ENCODE measurements around the gene OR12D1.

OR12D1 gene

DNA sequence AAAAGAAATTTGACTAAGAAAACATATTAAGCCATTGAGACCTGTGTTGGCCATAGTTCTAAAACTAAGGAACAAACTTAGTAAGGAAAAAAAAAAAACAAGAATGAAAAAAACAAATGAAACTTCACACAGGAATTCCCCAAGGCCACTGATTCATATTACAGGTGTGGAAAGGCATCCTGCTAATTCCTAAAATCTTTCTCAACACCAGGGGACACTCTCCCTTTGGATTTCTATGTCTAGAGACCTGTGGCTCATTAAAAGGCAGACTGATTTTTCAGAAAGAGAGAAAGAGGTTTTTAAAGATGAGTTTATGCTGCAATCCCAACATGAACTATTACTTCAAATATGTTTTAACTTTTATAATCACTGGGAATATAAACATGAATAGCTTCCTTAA lies at the start of gene OR12D1:
Gene OR12D1 (plus strand): TSS at position 341 of the 400 bp plus-strand sequence.
- Histone ChIP-seq H3K27me3 (replicated peaks; ENCODE audit: control insufficient read depth, insufficient read depth, low read length) (no peaks in the 10 kb centered on the region), H3K4me3 (replicated peaks; ENCODE audit: low read depth, low read length) (no peak within 1 kb of the TSS), H3K36me3 (ENCODE audit: control insufficient read depth, insufficient read depth, low read length) (no peaks in the 10 kb centered on the region)
- DNase-seq (ENCODE audit: extremely low read depth, insufficient read length): no peak
- TF ChIP-seq, protein P1, sequence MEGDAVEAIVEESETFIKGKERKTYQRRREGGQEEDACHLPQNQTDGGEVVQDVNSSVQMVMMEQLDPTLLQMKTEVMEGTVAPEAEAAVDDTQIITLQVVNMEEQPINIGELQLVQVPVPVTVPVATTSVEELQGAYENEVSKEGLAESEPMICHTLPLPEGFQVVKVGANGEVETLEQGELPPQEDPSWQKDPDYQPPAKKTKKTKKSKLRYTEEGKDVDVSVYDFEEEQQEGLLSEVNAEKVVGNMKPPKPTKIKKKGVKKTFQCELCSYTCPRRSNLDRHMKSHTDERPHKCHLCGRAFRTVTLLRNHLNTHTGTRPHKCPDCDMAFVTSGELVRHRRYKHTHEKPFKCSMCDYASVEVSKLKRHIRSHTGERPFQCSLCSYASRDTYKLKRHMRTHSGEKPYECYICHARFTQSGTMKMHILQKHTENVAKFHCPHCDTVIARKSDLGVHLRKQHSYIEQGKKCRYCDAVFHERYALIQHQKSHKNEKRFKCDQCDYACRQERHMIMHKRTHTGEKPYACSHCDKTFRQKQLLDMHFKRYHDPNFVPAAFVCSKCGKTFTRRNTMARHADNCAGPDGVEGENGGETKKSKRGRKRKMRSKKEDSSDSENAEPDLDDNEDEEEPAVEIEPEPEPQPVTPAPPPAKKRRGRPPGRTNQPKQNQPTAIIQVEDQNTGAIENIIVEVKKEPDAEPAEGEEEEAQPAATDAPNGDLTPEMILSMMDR (IDR thresholded peaks at IDR 0.05; ENCODE audit: insufficient read depth, low read length, poor library complexity, severe bottlenecking): no peak

DNA sequence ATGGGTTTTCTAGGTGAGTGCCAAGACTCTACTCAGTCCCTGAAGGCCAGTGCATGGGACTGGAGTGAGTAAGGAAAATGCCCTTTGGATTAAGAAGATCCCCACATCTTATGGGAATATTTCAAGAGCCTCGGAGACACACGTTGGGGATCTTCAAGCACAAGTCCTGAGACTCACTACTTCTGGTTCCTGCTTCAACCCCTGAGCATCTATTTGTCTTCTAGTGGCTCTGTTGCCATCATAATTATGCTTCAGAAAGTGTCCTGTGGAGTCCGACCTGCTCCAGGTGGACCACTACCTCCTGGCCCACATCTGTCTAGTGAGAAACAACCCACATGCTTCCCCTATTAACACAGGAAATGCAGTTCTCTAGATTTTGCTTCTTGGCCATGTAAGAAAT lies 46.0 kb upstream of the OR12D1 start, which contains the start of gene OR5V1:
Gene OR5V1 (minus strand): TSS at position 101 of the 400 bp plus-strand sequence. CDS start 12,670 bp downstream, outside the sequence.
- no peak for DNase-seq (ENCODE audit: extremely low read depth, insufficient read length)

DNA sequence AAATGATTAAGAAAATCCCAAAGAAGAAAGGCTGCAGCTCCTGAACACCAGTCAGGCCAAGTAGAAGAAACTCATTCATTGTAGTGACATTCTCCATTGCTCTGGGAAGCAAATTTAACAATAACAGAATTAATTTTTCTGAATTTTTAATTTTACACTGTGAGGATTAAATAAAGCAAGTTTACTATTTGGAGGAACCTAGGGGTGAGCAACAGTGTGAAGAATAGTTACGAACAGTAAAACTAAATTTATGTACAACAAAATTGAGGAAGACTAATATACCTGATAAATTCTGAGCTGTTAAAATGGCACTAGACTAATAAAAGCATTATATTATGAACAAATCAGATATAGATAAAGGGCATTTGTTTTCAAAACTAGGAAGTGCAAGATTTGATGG lies 39.5 kb upstream of the OR12D1 start, which contains the start of gene OR12D3:
Gene OR12D3 (minus strand): TSS at position 101 of the 400 bp plus-strand sequence. CDS start 4 bp downstream, at position 97.
- H3K36me3 ChIP-seq (ENCODE audit: control insufficient read depth, insufficient read depth, low read length): no peaks in the 10 kb centered on the region
- no peaks in the 10 kb centered on the region for H3K27me3 ChIP-seq (replicated peaks; ENCODE audit: control insufficient read depth, insufficient read depth, low read length)
- no peak within 1 kb of the TSS for H3K4me3 ChIP-seq (replicated peaks; ENCODE audit: low read depth, low read length)
- DNase-seq (ENCODE audit: extremely low read depth, insufficient read length): no peak
- TF ChIP-seq, protein P1 (IDR thresholded peaks at IDR 0.05; ENCODE audit: insufficient read depth, low read length, poor library complexity, severe bottlenecking): no peak

More for the DNA sequence above, 46.0 kb upstream of the OR12D1 start, which contains the start of gene OR5V1:
- TF ChIP-seq, protein P1 (IDR thresholded peaks at IDR 0.05; ENCODE audit: insufficient read depth, low read length, poor library complexity, severe bottlenecking): no peak
- Histone ChIP-seq H3K27me3 (replicated peaks; ENCODE audit: control insufficient read depth, insufficient read depth, low read length) (no peaks in the 10 kb centered on the region), H3K4me3 (replicated peaks; ENCODE audit: low read depth, low read length) (no peak within 1 kb of the TSS), H3K36me3 (ENCODE audit: control insufficient read depth, insufficient read depth, low read length) (no peaks in the 10 kb centered on the region)

DNA sequence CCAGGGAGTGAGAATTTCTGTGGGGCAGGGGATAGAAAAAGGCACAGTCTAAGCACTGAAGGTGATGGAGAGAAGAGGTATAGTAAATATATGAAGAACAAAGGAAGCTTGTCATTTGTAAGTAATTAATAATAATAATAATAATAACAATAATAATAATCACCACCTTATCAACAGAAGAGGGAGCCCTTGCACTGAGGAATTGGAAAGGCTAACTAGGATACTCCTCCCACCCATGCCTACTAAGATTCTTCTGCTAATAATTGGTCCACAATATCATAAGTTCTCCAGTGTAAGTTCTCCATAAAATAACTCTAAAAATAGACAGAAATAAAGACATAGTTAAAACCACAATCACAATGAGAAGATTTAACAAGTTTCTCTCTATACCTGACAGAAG lies 38.7 kb upstream of the OR12D1 start:
- Histone ChIP-seq H3K36me3 (ENCODE audit: control insufficient read depth, insufficient read depth, low read length) (no peaks in the 10 kb centered on the region), H3K27me3 (replicated peaks; ENCODE audit: control insufficient read depth, insufficient read depth, low read length) (no peaks in the 10 kb centered on the region), H3K4me3 (replicated peaks; ENCODE audit: low read depth, low read length) (no peak overlapping the region)
- no peak for DNase-seq (ENCODE audit: extremely low read depth, insufficient read length)
- TF ChIP-seq, protein P1 (IDR thresholded peaks at IDR 0.05; ENCODE audit: insufficient read depth, low read length, poor library complexity, severe bottlenecking): peak; percentile 17

DNA sequence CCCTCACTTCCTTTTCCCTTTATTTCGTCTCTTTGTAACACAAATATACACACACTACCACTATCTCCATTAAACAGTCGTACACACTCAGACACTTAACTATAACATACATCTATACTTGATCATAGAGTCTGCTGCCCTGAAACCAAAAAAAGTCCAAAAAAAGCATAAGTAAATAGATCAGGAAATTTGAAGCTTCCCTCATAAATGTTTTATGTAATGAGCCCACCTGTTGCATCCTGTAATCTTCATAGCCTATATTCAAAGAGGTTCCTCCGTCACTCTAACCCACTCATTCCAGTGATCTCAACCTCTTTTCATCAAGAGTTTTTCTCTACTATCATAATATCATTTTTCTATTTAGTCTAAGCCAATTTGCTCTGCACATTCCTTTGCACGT lies 26.2 kb upstream of the OR12D1 start:
- Histone ChIP-seq H3K4me3 (replicated peaks; ENCODE audit: low read depth, low read length) (no peak overlapping the region), H3K36me3 (ENCODE audit: control insufficient read depth, insufficient read depth, low read length) (no peaks in the 10 kb centered on the region), H3K27me3 (replicated peaks; ENCODE audit: control insufficient read depth, insufficient read depth, low read length) (no peaks in the 10 kb centered on the region)
- TF ChIP-seq, protein P1 (IDR thresholded peaks at IDR 0.05; ENCODE audit: insufficient read depth, low read length, poor library complexity, severe bottlenecking): no peak
- DNase-seq (ENCODE audit: extremely low read depth, insufficient read length): no peak

DNA sequence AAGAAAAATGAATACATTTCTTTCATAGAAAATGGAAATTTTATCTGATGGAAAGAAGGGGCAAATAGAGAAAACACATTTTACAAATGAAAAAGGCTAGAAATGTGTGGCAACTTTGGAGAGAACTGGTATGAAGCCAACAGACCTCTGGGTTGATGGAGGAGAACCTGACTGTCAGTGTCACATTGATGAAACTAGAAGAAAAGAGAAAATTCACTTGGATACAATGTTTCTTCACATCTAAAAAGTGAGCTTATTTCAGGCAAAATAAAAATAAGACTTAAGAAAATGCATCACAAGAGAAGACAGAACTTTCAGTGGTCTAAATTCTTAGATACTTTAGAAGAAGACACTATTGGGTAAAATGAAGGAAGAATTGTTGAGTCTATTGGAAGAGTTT lies 19.4 kb upstream of the OR12D1 start, which contains the start of gene OR12D2:
Gene OR12D2 (plus strand): TSS at position 301 of the 400 bp plus-strand sequence. CDS start 1,069 bp downstream, outside the sequence.
- no peak within 1 kb of the TSS for H3K4me3 ChIP-seq (replicated peaks; ENCODE audit: low read depth, low read length)
- no peak for DNase-seq (ENCODE audit: extremely low read depth, insufficient read length)
- H3K36me3 ChIP-seq (ENCODE audit: control insufficient read depth, insufficient read depth, low read length): no peaks in the 10 kb centered on the region
- H3K27me3 ChIP-seq (replicated peaks; ENCODE audit: control insufficient read depth, insufficient read depth, low read length): no peaks in the 10 kb centered on the region
- TF ChIP-seq, protein P1 (IDR thresholded peaks at IDR 0.05; ENCODE audit: insufficient read depth, low read length, poor library complexity, severe bottlenecking): no peak
